KBM-7 (cell line): Measurements from ENCODE around the gene EFTUD2.

Experiments used
- DNase-seq: peaks from one replicate; pipeline ENCODE4 v3.0.0-alpha.2; 2015
- in situ Hi-C: fragments of 300-500 bp; cut with MboI; formaldehyde crosslinking; loops from 2 replicates; pipeline ENCODE4 v1.14.3; 2020; ENCODE audit warnings: low sequenced_read_pairs, low pct_unique_long_range_greater_than_20kb, mixed read lengths

Gene EFTUD2

DNA sequence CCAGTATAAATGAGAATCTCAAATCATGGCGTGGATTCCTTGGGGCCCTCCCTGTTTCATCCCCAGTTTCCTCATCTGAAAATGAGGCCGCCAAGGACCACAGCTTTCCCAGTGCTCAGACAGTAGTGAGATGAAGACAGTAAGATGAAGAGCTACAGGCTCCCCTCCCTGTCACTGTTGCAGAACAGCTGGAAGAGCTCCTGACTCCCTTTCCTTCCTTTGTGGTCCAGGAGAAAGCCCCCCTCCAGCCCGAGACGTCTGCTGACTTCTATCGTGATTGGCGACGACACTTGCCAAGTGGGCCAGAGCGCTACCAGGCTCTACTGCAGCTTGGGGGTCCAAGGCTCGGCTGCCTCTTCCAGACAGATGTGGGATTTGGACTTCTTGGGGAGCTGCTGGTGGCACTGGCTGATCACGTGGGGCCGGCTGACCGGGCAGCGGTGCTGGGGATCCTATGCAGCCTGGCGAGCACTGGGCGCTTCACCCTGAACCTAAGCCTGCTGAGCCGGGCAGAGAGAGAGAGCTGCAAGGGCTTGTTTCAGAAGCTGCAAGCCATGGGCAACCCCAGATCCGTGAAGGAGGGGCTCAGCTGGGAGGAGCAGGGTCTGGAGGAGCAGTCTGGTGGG lies 3.0 kb upstream of the EFTUD2 start:
- no peak for DNase-seq
- in situ Hi-C loops: loop anchor here (25.0 kb wide), 2 partner anchors 110 to 210 kb away; no protein-coding TSS in a partner anchor

GRCh38 chr17:44901411-44901921 lies 2.2 kb upstream of the EFTUD2 start:
- no peak for DNase-seq
- in situ Hi-C loops: loop anchor here (25.0 kb wide), 2 partner anchors 111 to 211 kb away; no protein-coding TSS in a partner anchor

GRCh38 chr17:44900894-44901293 lies 1.6 kb upstream of the EFTUD2 start:
- in situ Hi-C loops: loop anchor here (25.0 kb wide), 2 partner anchors 111 to 211 kb away; no protein-coding TSS in a partner anchor
- no peak for DNase-seq

GRCh38 chr17:44898768-44899073 lies 524 bp downstream of the EFTUD2 start:
- in situ Hi-C loops: no loop called here
- DNase-seq: peak; percentile 75

DNA sequence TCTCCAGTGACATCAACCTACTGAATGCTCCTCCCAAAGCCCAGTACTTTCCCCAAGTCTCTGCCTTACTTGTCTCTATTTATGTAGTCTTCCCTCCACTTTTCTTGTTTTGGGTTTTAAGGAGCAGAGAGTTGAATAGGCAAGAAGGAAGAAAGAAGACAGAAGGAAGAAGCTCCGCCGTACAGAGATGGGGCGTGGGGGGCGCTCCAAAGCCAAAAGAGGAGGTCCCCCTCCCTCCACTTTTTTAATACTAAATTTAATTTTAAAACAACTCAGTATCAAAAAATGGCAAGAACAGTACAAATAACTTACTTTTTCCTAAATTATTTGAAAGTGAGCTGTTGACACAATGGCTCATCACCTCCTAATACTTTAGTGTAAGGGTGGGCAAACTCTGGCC lies 4.6 kb downstream of the EFTUD2 start:
- no peak for DNase-seq
- in situ Hi-C loops: no loop called here

- no peak for DNase-seq
- in situ Hi-C loops: no loop called here
Observed at GRCh38 chr17:44892250-44892649, 7.0 kb downstream of the EFTUD2 start.

- in situ Hi-C loops: no loop called here
- no peak for DNase-seq
Observed at GRCh38 chr17:44889003-44889402, 10.2 kb downstream of the EFTUD2 start.

DNA sequence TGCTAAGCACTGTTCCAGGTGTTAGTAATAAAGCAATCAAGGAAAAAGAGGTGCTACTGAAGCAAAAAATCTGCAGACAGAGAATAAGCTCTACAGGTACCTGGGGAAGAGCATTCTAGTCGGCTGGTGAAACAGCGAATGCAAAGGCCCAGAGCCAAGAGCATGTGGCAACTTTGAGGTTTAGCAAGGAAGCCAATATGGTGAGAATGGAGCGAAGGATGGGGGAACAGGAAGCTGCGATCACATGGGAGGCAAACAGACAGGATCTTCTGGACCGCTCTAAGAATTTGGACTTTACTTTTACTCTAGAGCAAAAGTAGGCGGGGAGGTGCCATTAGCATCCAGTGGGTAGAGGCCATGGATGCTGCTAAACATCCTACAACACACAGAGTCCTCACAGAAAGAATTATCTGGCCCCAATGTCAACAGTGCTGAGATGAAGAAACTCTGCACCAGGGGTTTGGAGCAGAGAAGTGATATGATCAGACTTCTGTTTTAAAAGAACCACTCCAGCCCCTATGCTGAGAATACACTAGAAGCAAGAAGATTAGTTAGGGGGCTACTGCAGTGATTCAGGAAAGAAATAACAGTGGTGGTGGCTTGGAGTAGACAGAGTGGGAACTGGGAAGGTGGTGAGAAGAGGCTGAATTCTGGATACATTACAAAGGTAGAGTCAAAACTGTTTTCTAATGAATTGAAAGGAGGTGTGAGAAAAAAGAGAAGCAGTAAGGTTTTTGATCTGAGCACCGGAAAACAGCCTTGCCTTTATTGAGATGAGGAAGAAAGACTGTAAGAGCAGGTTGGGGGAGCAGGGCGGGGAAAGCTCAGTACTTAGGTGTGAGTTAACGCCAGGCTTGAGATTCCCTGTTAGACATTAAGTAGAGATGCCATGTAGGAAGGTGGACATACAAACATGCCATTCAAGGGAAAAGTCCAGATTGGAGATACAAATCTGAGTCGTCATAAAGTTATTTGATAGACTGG lies 11.0 kb downstream of the EFTUD2 start:
- no peak for DNase-seq
- in situ Hi-C loops: no loop called here

- in situ Hi-C loops: no loop called here
- DNase-seq: no peak
Observed at GRCh38 chr17:44887016-44887415, 12.2 kb downstream of the EFTUD2 start.

DNA sequence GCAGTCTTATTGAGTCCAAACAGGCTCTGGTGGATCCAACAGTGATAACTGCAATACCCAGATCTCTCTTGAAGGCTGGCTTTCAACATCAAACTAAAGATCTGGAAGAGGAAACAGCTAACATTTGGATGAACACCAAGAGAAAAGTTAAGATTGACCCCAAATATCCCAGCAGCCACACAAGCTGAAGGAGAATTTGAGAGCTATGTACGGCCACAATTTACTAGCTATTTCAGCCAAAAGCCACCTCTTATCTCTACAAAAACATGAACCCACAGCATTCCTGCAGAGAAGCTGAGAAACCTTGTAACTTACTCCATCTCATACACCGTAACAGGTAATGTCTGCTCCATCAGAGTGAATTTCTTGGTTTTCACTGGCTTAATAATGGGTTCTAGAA lies 14.3 kb downstream of the EFTUD2 start:
- in situ Hi-C loops: no loop called here
- DNase-seq: no peak

GRCh38 chr17:44881145-44881544 lies 18.1 kb downstream of the EFTUD2 start:
- DNase-seq: no peak
- in situ Hi-C loops: no loop called here

GRCh38 chr17:44880062-44880461 lies 19.2 kb downstream of the EFTUD2 start:
- in situ Hi-C loops: no loop called here
- DNase-seq: no peak

DNA sequence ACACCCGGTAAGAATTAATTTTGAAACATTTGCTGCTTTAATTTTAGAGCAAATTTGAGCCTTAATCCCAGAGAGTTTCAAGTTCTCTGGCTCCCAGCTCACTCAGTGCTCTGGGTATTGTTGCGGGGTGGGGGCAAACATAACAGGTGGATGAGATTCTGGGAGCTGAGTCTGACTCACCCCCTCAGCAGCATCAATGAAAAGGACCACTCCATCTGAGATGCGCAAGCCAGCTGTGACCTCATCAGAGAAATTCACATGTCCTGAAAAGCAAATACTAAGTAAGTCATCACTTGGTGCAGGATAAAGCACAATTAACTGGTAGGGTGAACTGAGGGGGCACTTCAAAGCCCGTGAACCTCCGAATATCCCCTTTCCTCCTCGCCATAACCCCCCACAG lies 19.9 kb downstream of the EFTUD2 start:
- DNase-seq: no peak
- in situ Hi-C loops: no loop called here

- peak; percentile 48 for DNase-seq
- in situ Hi-C loops: no loop called here
Observed at GRCh38 chr17:44878627-44879221, 20.5 kb downstream of the EFTUD2 start.

DNA sequence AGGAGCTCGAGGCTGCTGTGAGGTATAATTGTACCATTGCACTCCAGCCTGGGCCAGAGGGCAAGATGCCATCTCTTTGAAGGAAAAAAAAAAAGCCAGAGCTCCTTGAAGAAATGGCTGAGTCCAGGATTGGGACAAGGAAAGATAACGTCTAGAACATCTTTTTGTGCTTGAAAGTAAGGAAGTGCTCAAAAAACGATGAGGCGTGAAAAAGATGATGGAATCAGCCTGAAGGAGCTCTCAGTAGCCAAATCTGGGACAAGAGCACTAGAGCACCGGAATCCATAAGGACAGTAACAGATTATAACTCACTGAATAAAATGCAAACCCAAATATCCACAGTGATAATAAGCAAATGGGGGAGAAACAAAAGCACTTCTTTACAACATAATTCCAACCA lies 22.1 kb downstream of the EFTUD2 start:
- DNase-seq: no peak
- in situ Hi-C loops: no loop called here

DNA sequence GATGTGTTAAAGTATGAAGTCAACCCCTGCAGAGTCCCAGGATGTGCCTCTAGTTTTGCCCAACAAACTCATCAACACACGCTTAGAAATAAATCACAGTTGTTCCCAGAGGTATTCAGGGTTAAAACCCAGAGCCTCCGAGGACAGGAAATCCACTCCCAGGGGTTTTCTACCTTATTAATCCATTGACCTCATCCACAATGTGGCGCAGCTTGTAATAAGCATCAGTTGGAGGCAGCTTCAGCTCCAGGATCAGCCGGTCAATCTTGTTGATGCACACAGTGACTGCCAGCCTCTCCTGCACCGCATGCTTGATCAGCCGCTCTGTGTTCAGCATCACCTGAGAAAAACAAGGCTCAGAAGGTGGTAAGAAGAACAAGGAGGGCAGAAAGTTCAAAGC lies 23.5 kb downstream of the EFTUD2 start:
- in situ Hi-C loops: no loop called here
- no peak for DNase-seq

GRCh38 chr17:44872131-44872768 lies 27.0 kb downstream of the EFTUD2 start:
- in situ Hi-C loops: no loop called here
- no peak for DNase-seq

GRCh38 chr17:44871556-44871955 lies 27.7 kb downstream of the EFTUD2 start:
- no peak for DNase-seq
- in situ Hi-C loops: no loop called here

- no peak for DNase-seq
- in situ Hi-C loops: no loop called here
Observed at GRCh38 chr17:44867841-44868240, 31.4 kb downstream of the EFTUD2 start.
